Testis (tissue), 2 donors: ENCODE results near the gene LY6G5C.

Source experiments
- POLR2A ChIP-seq: fragments of 450-650 bp; IDR thresholded peaks from one replicate; pipeline ENCODE4 v1.6.1; 2017; ENCODE audit warnings: antibody characterized with exemption, mild to moderate bottlenecking, moderate library complexity
- TF ChIP-seq, protein P1 (sequence below), 3 experiments: fragments of 450-650 bp in 2 of 3; fragments of 200-600 bp in 1 of 3; sonication (generic) in 1 of 3; IDR thresholded peaks; one replicate each; pipeline ENCODE4 v1.5.1; 2016 to 2019; ENCODE audit warnings: antibody characterized with exemption in 3 of 3, mild to moderate bottlenecking in 2 of 3, moderate library complexity in 1 of 3

- TF ChIP-seq, protein P1, sequence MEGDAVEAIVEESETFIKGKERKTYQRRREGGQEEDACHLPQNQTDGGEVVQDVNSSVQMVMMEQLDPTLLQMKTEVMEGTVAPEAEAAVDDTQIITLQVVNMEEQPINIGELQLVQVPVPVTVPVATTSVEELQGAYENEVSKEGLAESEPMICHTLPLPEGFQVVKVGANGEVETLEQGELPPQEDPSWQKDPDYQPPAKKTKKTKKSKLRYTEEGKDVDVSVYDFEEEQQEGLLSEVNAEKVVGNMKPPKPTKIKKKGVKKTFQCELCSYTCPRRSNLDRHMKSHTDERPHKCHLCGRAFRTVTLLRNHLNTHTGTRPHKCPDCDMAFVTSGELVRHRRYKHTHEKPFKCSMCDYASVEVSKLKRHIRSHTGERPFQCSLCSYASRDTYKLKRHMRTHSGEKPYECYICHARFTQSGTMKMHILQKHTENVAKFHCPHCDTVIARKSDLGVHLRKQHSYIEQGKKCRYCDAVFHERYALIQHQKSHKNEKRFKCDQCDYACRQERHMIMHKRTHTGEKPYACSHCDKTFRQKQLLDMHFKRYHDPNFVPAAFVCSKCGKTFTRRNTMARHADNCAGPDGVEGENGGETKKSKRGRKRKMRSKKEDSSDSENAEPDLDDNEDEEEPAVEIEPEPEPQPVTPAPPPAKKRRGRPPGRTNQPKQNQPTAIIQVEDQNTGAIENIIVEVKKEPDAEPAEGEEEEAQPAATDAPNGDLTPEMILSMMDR (IDR thresholded peaks at IDR 0.05): no peak
- no peak for TF ChIP-seq POLR2A
Observed at GRCh38 chr6:31640612-31641011, 40.3 kb downstream of the LY6G5C start.
